B cell (primary cell): ENCODE data around the gene CDC25C. TPM values are rescaled to one million over a fixed set of nuclear protein-coding genes. Genes with fewer than 3 reads are reported as not detected.

ENCODE experiments used
- ATAC-seq: fragments of 200-7000 bp; cut with Tn5 transposase; one replicate; pipeline ENCODE4 v1.10.0; 2021; ENCODE audit warnings: low read depth, mild to moderate bottlenecking, moderate number of reproducible peaks, moderate library complexity
- CTCF ChIA-PET: fragments of 350-600 bp; sonication (Branson Sonifier 250); formaldehyde crosslinking; loops from one replicate; lab custom pipeline; 2021; ENCODE audit warnings: antibody characterized with exemption, inconsistent platforms; lab: Charles Lee
- POLR2A ChIA-PET: fragments of 350-600 bp; sonication (Branson Sonifier 250); formaldehyde crosslinking; loops from one replicate; lab custom pipeline; 2021; ENCODE audit warnings: antibody characterized with exemption; lab: Charles Lee
- DNase-seq: peaks from one replicate; pipeline ENCODE4 v3.0.0; 2013
- H2AFZ ChIP-seq: 2 replicates; pipeline ENCODE4 v1.6.1; 2012; ENCODE audit warnings: mild to moderate bottlenecking, low read depth, low read length; ENCODE audit not compliant: insufficient read depth, poor library complexity, severe bottlenecking
- H3K27ac ChIP-seq, 2 donors: 1 replicate in 1 of 2; 2 replicates in 1 of 2; pipeline ENCODE4 v1.5.1; 2012 to 2013; ENCODE audit warnings: low read length in 2 of 2, mild to moderate bottlenecking in 2 of 2, moderate library complexity in 1 of 2
- H3K27me3 ChIP-seq, 4 experiments: fragments of 200-600 bp in 1 of 4; sonication (generic) in 1 of 4; replicated peaks in 1 of 4; 1 replicate in 2 of 4; 2 replicates in 2 of 4; pipeline versions ENCODE4 v1.6.1 to v1.7.0; 2013 to 2016; ENCODE audit warnings: low read length in 3 of 4, mild to moderate bottlenecking in 2 of 4, mixed read lengths in 1 of 4, moderate library complexity in 1 of 4; ENCODE audit not compliant: insufficient read depth in 4 of 4, control insufficient read depth in 3 of 4; ENCODE audit errors: control extremely low read depth in 1 of 4
- H3K36me3 ChIP-seq, 2 experiments: replicated peaks in 1 of 2; 1 replicate in 1 of 2; 2 replicates in 1 of 2; pipeline versions ENCODE4 v1.6.1 to v1.7.1; 2013; ENCODE audit warnings: low read length in 1 of 2; ENCODE audit not compliant: insufficient read depth in 2 of 2, control insufficient read depth in 1 of 2; ENCODE audit errors: control extremely low read depth in 1 of 2, extremely low read depth in 1 of 2
- H3K4me1 ChIP-seq, 2 donors: fragments of 200-600 bp in 1 of 2; sonication (generic) in 1 of 2; 1 replicate in 1 of 2; 2 replicates in 1 of 2; pipeline versions ENCODE4 v1.5.1 to v1.6.1; 2013 to 2017; ENCODE audit warnings: low read length in 2 of 2; ENCODE audit not compliant: control insufficient read depth in 2 of 2, insufficient read depth in 2 of 2
- H3K4me2 ChIP-seq: replicated peaks from 2 replicates; pipeline ENCODE3; 2012; ENCODE audit warnings: mild to moderate bottlenecking, low read depth, low read length; ENCODE audit not compliant: poor library complexity, severe bottlenecking
- H3K4me3 ChIP-seq, 5 experiments: fragments of 200-600 bp in 1 of 5; sonication (generic) in 1 of 5; 1 replicate in 3 of 5; 2 replicates in 2 of 5; pipeline versions ENCODE4 v1.5.1 to v1.7.0; 2011 to 2016; ENCODE audit warnings: low read length in 4 of 5, mild to moderate bottlenecking in 4 of 5, low read depth in 2 of 5, control low read depth in 1 of 5, moderate library complexity in 1 of 5; ENCODE audit not compliant: insufficient read depth in 1 of 5; ENCODE audit errors: control extremely low read depth in 1 of 5, extremely low read depth in 1 of 5
- H3K79me2 ChIP-seq: fragments of 200-600 bp; sonication (generic); one replicate; pipeline ENCODE4 v1.6.0; 2016; ENCODE audit warnings: low read length; ENCODE audit not compliant: control insufficient read depth, insufficient read depth
- H3K9ac ChIP-seq: fragments of 200-600 bp; sonication (generic); 2 replicates; pipeline ENCODE4 v1.6.1; 2017; ENCODE audit warnings: mild to moderate bottlenecking, low read length, moderate library complexity
- H3K9me3 ChIP-seq, 3 donors: one replicate each; pipeline versions ENCODE4 v1.6.1 to v1.7.1; 2013; ENCODE audit warnings: low read length in 2 of 3; ENCODE audit not compliant: control insufficient read depth in 2 of 3, insufficient read depth in 1 of 3; ENCODE audit errors: control extremely low read depth in 1 of 3
- H4K20me1 ChIP-seq: 2 replicates; pipeline ENCODE4 v1.6.0; 2012; ENCODE audit warnings: mild to moderate bottlenecking, low read length; ENCODE audit not compliant: insufficient read depth, control insufficient read depth, poor library complexity, severe bottlenecking
- H3K27ac Mint-ChIP-seq: one replicate; pipeline ENCODE4 v1.8.0; 2021; ENCODE audit warnings: mixed read lengths
- H3K27me3 Mint-ChIP-seq: one replicate; pipeline ENCODE4 v1.8.0; 2021; ENCODE audit warnings: mixed read lengths
- H3K4me1 Mint-ChIP-seq: one replicate; pipeline ENCODE4 v1.8.0; 2021; ENCODE audit warnings: mixed read lengths
- H3K4me3 Mint-ChIP-seq: one replicate; pipeline ENCODE4 v1.8.0; 2021; ENCODE audit warnings: mixed read lengths
- H3K9me3 Mint-ChIP-seq: one replicate; pipeline ENCODE4 v1.8.0; 2022; ENCODE audit warnings: mixed read lengths; ENCODE audit not compliant: insufficient read depth
- EZH2 ChIP-seq: IDR thresholded peaks from 2 replicates; pipeline ENCODE4 v1.6.1; 2012; ENCODE audit warnings: borderline replicate concordance, low read depth, mild to moderate bottlenecking, moderate library complexity, low read length; ENCODE audit not compliant: insufficient read depth, poor library complexity, severe bottlenecking
- WGBS: methylation state at CpG from one replicate; pipeline ENCODE4 v1.1.5; 2013; ENCODE audit warnings: missing lambda C conversion rate; ENCODE audit not compliant: insufficient coverage; 5-methylcytosine and 5-hydroxymethylcytosine counted together
- intact Hi-C: fragments of 100-400 bp; cut with micrococcal nuclease; formaldehyde crosslinking; loops from one replicate; pipeline ENCODE4 v1.10.0; 2022
- polyA plus RNA-seq: library from polyadenylated mRNA; depleted of rRNA; stranded (reverse); fragments of >200 nt; gene quantifications from 2 replicates; pipeline ENCODE4 v1.2.3, GENCODE V29; 2012
- total RNA-seq, 2 donors: library from RNA; stranded (reverse); fragments of 120-200 nt in 1 of 2; gene quantifications; 1 replicate in 1 of 2; 2 replicates in 1 of 2; pipeline versions ENCODE4 v1.2.3 to v1.2.4, GENCODE V29; 2013 to 2022
- TF ChIP-seq, protein P1 (sequence below): fragments of 200-600 bp; IDR thresholded peaks from one replicate; pipeline ENCODE4 v1.8.0; 2022; ENCODE audit warnings: antibody characterized with exemption, mild to moderate bottlenecking

CDC25C gene
- total and polyA plus RNA-seq, 2 donors (not counting 1 experiment from before 2014, with no cell fraction given) = 0.03 TPM; not detected in 1

DNA sequence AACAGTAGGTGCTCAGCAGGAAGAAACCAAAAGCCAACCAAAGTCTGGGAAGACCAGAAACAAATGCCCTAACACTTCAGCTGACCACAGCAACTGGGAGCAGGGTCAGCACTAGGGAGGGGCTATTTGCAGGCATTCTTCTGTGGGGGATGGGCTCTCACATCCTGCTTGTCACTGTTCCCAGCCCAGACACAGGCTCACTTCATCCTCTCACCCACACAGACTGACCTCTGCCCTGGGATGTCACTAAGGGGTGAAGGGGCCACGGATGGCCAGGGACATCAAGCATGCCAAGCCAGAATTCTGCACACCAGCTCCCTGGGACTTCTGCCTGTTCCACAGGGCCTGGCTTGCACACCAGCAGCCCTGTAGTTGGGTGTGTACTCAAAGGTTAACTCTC lies 85.9 kb downstream of the CDC25C start:
- H4K20me1 ChIP-seq = no peaks in the 10 kb centered on the region
- peaks cover 37% of the 10 kb centered on the region for H3K27me3 Mint-ChIP-seq
- H3K27me3 ChIP-seq = peaks cover 0 to 34% (median 27%) of the 10 kb centered on the region in 4 experiments
- peaks cover 16 to 18% of the 10 kb centered on the region in 2 donors for H3K4me1 ChIP-seq
- H3K4me2 ChIP-seq = no peak overlapping the region
- peaks cover 0 to 4% (median 0%) of the 10 kb centered on the region in 3 donors for H3K9me3 ChIP-seq
- ATAC-seq (no peak), DNase-seq (no peak)
- H3K27ac ChIP-seq = no peak overlapping the region
- H3K4me1 Mint-ChIP-seq = peaks cover 15% of the 10 kb centered on the region
- no peaks in the 10 kb centered on the region for H3K9me3 Mint-ChIP-seq
- intact Hi-C loops = no loop called here
- TF ChIP-seq, protein P1, sequence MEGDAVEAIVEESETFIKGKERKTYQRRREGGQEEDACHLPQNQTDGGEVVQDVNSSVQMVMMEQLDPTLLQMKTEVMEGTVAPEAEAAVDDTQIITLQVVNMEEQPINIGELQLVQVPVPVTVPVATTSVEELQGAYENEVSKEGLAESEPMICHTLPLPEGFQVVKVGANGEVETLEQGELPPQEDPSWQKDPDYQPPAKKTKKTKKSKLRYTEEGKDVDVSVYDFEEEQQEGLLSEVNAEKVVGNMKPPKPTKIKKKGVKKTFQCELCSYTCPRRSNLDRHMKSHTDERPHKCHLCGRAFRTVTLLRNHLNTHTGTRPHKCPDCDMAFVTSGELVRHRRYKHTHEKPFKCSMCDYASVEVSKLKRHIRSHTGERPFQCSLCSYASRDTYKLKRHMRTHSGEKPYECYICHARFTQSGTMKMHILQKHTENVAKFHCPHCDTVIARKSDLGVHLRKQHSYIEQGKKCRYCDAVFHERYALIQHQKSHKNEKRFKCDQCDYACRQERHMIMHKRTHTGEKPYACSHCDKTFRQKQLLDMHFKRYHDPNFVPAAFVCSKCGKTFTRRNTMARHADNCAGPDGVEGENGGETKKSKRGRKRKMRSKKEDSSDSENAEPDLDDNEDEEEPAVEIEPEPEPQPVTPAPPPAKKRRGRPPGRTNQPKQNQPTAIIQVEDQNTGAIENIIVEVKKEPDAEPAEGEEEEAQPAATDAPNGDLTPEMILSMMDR = no peak
- no peak for TF ChIP-seq EZH2
- no peak overlapping the region for H2AFZ ChIP-seq
- H3K79me2 ChIP-seq = no peaks in the 10 kb centered on the region
- no peak overlapping the region for H3K4me3 ChIP-seq
- POLR2A ChIA-PET = no interaction called here
- H3K36me3 ChIP-seq = no peaks in the 10 kb centered on the region
- WGBS = no CpG with 5 or more reads among the region's 1 CpG
- H3K4me3 Mint-ChIP-seq = no peak overlapping the region
- no peak overlapping the region for H3K9ac ChIP-seq
- CTCF ChIA-PET = no interaction called here
- H3K27ac Mint-ChIP-seq = no peak overlapping the region

DNA sequence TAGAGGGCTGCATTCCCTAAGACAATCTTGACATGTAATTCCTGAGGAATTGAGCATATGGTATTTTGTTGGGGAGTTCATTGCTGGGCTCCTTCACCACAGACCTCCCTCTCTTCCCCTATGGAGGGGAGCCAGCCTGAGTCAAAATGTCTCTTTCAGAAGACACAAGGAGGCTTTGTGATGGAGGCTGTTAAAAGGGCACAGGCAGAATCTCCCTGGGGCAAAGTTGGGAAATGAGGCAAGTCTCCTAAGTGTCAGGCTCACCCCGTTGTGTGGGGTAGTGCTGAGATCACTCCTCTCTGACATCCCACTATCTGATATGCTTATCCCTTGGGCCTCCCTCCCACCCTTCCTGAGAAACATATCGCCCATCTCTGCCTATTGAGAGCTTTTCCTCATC lies 87.8 kb downstream of the CDC25C start:
- POLR2A ChIA-PET = no interaction called here
- Histone ChIP-seq H3K4me2 (no peak overlapping the region), H3K36me3 (no peaks in the 10 kb centered on the region), H4K20me1 (no peaks in the 10 kb centered on the region), H3K9ac (no peak overlapping the region), H3K27ac (no peak overlapping the region), H3K4me3 (no peak overlapping the region), H3K9me3 (peaks cover 0 to 4% (median 0%) of the 10 kb centered on the region in 3 donors), H3K4me1 (peaks cover 17 to 21% of the 10 kb centered on the region in 2 donors), H2AFZ (no peak overlapping the region), H3K79me2 (no peaks in the 10 kb centered on the region), H3K27me3 (peaks cover 0 to 52% (median 38%) of the 10 kb centered on the region in 4 experiments)
- TF ChIP-seq, protein P1 = no peak
- no peak for TF ChIP-seq EZH2
- Mint-ChIP-seq H3K4me1 (peaks cover 19% of the 10 kb centered on the region), H3K9me3 (no peaks in the 10 kb centered on the region), H3K27me3 (peaks cover 41% of the 10 kb centered on the region), H3K4me3 (no peak overlapping the region), H3K27ac (no peak overlapping the region)
- WGBS = 80% methylated on average over 2 of the region's 2 CpGs
- intact Hi-C loops = no loop called here
- DNase-seq = no peak
- no peak for ATAC-seq
- CTCF ChIA-PET = no interaction called here
